Middle frontal gyrus (tissue), 1 donor: ENCODE data around the gene EBF3.

Source experiments
- DNase-seq: peaks from one replicate; pipeline ENCODE4 v3.0.0-alpha.2; 2015; ENCODE audit warnings: low spot score; ENCODE audit errors: extremely low spot score

EBF3 gene

GRCh38 chr10:129945526-129945925 lies 18.5 kb downstream of the EBF3 start:
- no peak for DNase-seq

- no peak for DNase-seq
Measured at GRCh38 chr10:129945064-129945463, 19.0 kb downstream of the EBF3 start.

- DNase-seq = no peak
Measured at GRCh38 chr10:129944456-129944855, 19.6 kb downstream of the EBF3 start.

- DNase-seq = no peak
Measured at GRCh38 chr10:129942936-129943715, 20.9 kb downstream of the EBF3 start.

- no peak for DNase-seq
Measured at GRCh38 chr10:129942391-129942790, 21.7 kb downstream of the EBF3 start.

- no peak for DNase-seq
Measured at GRCh38 chr10:129942019-129942277, 22.1 kb downstream of the EBF3 start.

- no peak for DNase-seq
Measured at GRCh38 chr10:129941199-129942018, 22.7 kb downstream of the EBF3 start.

GRCh38 chr10:129940617-129941198 lies 23.4 kb downstream of the EBF3 start:
- no peak for DNase-seq

GRCh38 chr10:129939416-129940275 lies 24.4 kb downstream of the EBF3 start:
- no peak for DNase-seq

- no peak for DNase-seq
Measured at GRCh38 chr10:129938460-129938859, 25.6 kb downstream of the EBF3 start.

GRCh38 chr10:129937351-129937751 lies 26.7 kb downstream of the EBF3 start:
- DNase-seq = no peak

- DNase-seq = no peak
Measured at GRCh38 chr10:129936923-129937300, 27.2 kb downstream of the EBF3 start.

- DNase-seq = no peak
Measured at GRCh38 chr10:129936266-129936922, 27.7 kb downstream of the EBF3 start.

GRCh38 chr10:129935867-129936152 lies 28.3 kb downstream of the EBF3 start:
- no peak for DNase-seq

GRCh38 chr10:129935102-129935866 lies 28.8 kb downstream of the EBF3 start:
- DNase-seq = no peak

GRCh38 chr10:129934196-129934925 lies 29.7 kb downstream of the EBF3 start:
- no peak for DNase-seq

- DNase-seq = no peak
Measured at GRCh38 chr10:129933456-129934092, 30.5 kb downstream of the EBF3 start.

- DNase-seq = no peak
Measured at GRCh38 chr10:129932751-129933433, 31.2 kb downstream of the EBF3 start.

GRCh38 chr10:129932182-129932581 lies 31.9 kb downstream of the EBF3 start:
- no peak for DNase-seq
